Amygdala (tissue), 56 donors: ENCODE measurements around the gene ABL2.

ENCODE experiments used
- DNase-seq, 56 donors: peaks; one replicate each; lab custom pipeline; 2025; lab: John Stamatoyannopoulos, UW

ABL2 gene

GRCh38 chr1:179061360-179062282 lies 167.9 kb downstream of the ABL2 start:
- DNase-seq = no peak

- DNase-seq = no peak
Measured at GRCh38 chr1:179058487-179059483, 170.7 kb downstream of the ABL2 start.

- no peak for DNase-seq
Measured at GRCh38 chr1:179055937-179056336, 173.5 kb downstream of the ABL2 start.

GRCh38 chr1:179053486-179053885 lies 176.0 kb downstream of the ABL2 start:
- DNase-seq = no peak

GRCh38 chr1:179052776-179053175 lies 176.7 kb downstream of the ABL2 start:
- DNase-seq = no peak
